Adrenal gland (tissue), 5 donors: ENCODE measurements around the gene DIAPH2.

Experiments used
- POLR2A ChIP-seq, 2 donors: fragments of 450-650 bp; IDR thresholded peaks; one replicate each; pipeline ENCODE4 v1.6.1; 2017; ENCODE audit warnings: antibody characterized with exemption in 2 of 2, mild to moderate bottlenecking in 2 of 2, moderate library complexity in 1 of 2
- TF ChIP-seq, protein P1 (sequence below), 6 experiments: fragments of 450-650 bp in 4 of 6; fragments of 200-600 bp in 2 of 6; sonication (generic) in 1 of 6; IDR thresholded peaks; 1 replicate in 5 of 6; 2 replicates in 1 of 6; pipeline versions ENCODE4 v1.5.1 to v1.8.0; 2016 to 2021; ENCODE audit warnings: antibody characterized with exemption in 6 of 6, mild to moderate bottlenecking in 2 of 6, moderate library complexity in 1 of 6
- donor health status: DM: no; HTN: no; CAD: no.

DNA sequence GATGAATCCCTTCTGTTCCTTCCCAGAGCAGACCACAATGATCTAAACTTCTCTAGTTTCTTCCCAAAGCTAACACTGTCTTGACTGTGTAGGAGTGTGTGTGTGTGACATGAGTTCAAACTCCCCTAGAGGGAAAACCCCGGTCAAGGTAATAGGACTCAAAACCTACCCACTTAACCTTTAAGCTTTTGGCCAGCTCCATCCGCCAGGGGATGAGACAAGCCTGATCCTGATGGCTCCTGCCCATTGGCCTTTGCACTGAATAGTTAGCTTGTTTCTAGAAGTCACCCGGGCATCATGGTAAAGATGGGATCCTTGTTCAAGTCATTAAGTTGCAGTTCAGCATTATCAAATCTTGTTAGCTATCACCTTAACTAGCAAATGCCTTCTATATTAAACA lies 937.5 kb downstream of the DIAPH2 start:
- TF ChIP-seq POLR2A (IDR thresholded peaks at IDR 0.05): no peak
- TF ChIP-seq, protein P1, sequence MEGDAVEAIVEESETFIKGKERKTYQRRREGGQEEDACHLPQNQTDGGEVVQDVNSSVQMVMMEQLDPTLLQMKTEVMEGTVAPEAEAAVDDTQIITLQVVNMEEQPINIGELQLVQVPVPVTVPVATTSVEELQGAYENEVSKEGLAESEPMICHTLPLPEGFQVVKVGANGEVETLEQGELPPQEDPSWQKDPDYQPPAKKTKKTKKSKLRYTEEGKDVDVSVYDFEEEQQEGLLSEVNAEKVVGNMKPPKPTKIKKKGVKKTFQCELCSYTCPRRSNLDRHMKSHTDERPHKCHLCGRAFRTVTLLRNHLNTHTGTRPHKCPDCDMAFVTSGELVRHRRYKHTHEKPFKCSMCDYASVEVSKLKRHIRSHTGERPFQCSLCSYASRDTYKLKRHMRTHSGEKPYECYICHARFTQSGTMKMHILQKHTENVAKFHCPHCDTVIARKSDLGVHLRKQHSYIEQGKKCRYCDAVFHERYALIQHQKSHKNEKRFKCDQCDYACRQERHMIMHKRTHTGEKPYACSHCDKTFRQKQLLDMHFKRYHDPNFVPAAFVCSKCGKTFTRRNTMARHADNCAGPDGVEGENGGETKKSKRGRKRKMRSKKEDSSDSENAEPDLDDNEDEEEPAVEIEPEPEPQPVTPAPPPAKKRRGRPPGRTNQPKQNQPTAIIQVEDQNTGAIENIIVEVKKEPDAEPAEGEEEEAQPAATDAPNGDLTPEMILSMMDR (IDR thresholded peaks at IDR 0.05): no peak
